HCT116 (cell line): ENCODE data around the gene TMEM175. TPM values are rescaled to one million over a fixed set of nuclear protein-coding genes. Genes with fewer than 3 reads are reported as not detected.
A peak's percentile ranks its signal among the peaks of the same experiment; 100 is the strongest.

Source experiments
- ATAC-seq: fragments of 200-7000 bp; cut with Tn5 transposase; 2 replicates; pipeline ENCODE4 v1.9.1; 2020; ENCODE audit warnings: mild to moderate bottlenecking, moderate library complexity
- BruUV-seq: library from RNA; stranded (reverse); fragments of 400-500 nt; replicated peaks from 2 replicates; lab custom pipeline; 2021; lab: Mats Ljungman, UMichigan
- CTCF ChIA-PET: fragments of 300-600 bp; sonication (Branson Sonifier 250); formaldehyde crosslinking; loops from one replicate; lab custom pipeline; 2021; ENCODE audit warnings: antibody characterized with exemption; lab: Charles Lee
- POLR2A ChIA-PET: fragments of 300-600, 350-600 bp; sonication (Branson Sonifier 250); formaldehyde crosslinking; loops from one replicate; lab custom pipeline; 2021; ENCODE audit warnings: antibody characterized with exemption; lab: Charles Lee
- RAD21 ChIA-PET, 2 experiments: fragments of 300-600 bp; sonication (Branson Sonifier 250); formaldehyde crosslinking; loops; one replicate each; lab custom pipeline; 2023; ENCODE audit warnings: low total read pairs in 2 of 2; ENCODE audit not compliant: uncharacterized antibody in 2 of 2, unreplicated experiment in 2 of 2, low non-redundant PET in 1 of 2; lab: Charles Lee
- DNase-seq: peaks from one replicate; pipeline ENCODE4 v3.0.0-alpha.2; 2010; ENCODE audit warnings: low read depth, low spot score
- H2AFZ ChIP-seq: fragments of 200-600 bp; shearing (Covaris generic), sonication (generic); 2 replicates; pipeline ENCODE4 v1.6.1; 2017; ENCODE audit warnings: low read depth, mixed run types, mixed read lengths, antibody characterized with exemption, low read length; ENCODE audit not compliant: poor library complexity, severe bottlenecking
- H3K27ac ChIP-seq: 2 replicates; pipeline ENCODE4 v1.5.1; 2012; ENCODE audit warnings: low read depth, low read length
- H3K27me3 ChIP-seq: fragments of 200-600 bp; sonication (generic); 2 replicates; pipeline ENCODE4 v1.6.1; 2016; ENCODE audit warnings: mixed run types, low read length, mixed read lengths; ENCODE audit not compliant: insufficient read depth
- H3K36me3 ChIP-seq, 2 experiments: fragments of 200-500 bp in 1 of 2; fragments of 200-600 bp in 1 of 2; sonication (Bioruptor generic) in 1 of 2; sonication (generic) in 1 of 2; 2 replicates each; pipeline versions ENCODE4 v1.5.1 to v1.6.1; 2014 to 2016; ENCODE audit warnings: low read length in 2 of 2, inconsistent platforms in 1 of 2, mixed read lengths in 1 of 2, mixed run types in 1 of 2; ENCODE audit not compliant: insufficient read depth in 2 of 2, control insufficient read depth in 1 of 2
- H3K4me1 ChIP-seq, 2 experiments: fragments of 200-600 bp in 1 of 2; sonication (generic) in 1 of 2; 2 replicates each; pipeline versions ENCODE4 v1.5.1 to v1.6.1; 2012 to 2017; ENCODE audit warnings: low read length in 2 of 2, inconsistent platforms in 1 of 2, mild to moderate bottlenecking in 1 of 2, mixed read lengths in 1 of 2, mixed run types in 1 of 2, moderate library complexity in 1 of 2; ENCODE audit not compliant: insufficient read depth in 2 of 2, control insufficient read depth in 1 of 2
- H3K4me2 ChIP-seq: fragments of 200-600 bp; sonication (generic); 2 replicates; pipeline ENCODE4 v1.6.1; 2017; ENCODE audit warnings: mixed run types, low read length, mixed read lengths
- H3K4me3 ChIP-seq, 2 experiments: fragments of 200-600 bp in 1 of 2; sonication (generic) in 1 of 2; replicated peaks in 1 of 2; 2 replicates each; pipeline ENCODE4 v1.5.1; 2011 to 2016; ENCODE audit warnings: low read length in 2 of 2, control low read depth in 1 of 2, low read depth in 1 of 2, mild to moderate bottlenecking in 1 of 2, mixed read lengths in 1 of 2, mixed run types in 1 of 2
- H3K79me2 ChIP-seq: fragments of 200-600 bp; sonication (generic); 2 replicates; pipeline ENCODE4 v1.6.1; 2017; ENCODE audit warnings: mild to moderate bottlenecking, mixed run types, low read length, moderate library complexity, mixed read lengths; ENCODE audit not compliant: insufficient read depth
- H3K9ac ChIP-seq: fragments of 200-600 bp; sonication (generic); 2 replicates; pipeline ENCODE4 v1.6.1; 2016; ENCODE audit warnings: low read length, mixed read lengths
- H3K9me2 ChIP-seq: fragments of 200-600 bp; sonication (generic), shearing (Covaris generic); 2 replicates; pipeline ENCODE4 v1.6.1; 2017; ENCODE audit warnings: mixed run types, mild to moderate bottlenecking, moderate library complexity; ENCODE audit not compliant: insufficient read depth
- H3K9me3 ChIP-seq, 2 experiments: fragments of 200-500 bp in 1 of 2; fragments of 200-600 bp in 1 of 2; sonication (Bioruptor generic) in 1 of 2; sonication (generic) in 1 of 2; 2 replicates each; pipeline ENCODE4 v1.6.1; 2014 to 2017; ENCODE audit warnings: low read length in 2 of 2, mixed read lengths in 2 of 2, inconsistent platforms in 1 of 2, low read depth in 1 of 2, mild to moderate bottlenecking in 1 of 2, mixed run types in 1 of 2, moderate library complexity in 1 of 2; ENCODE audit not compliant: control insufficient read depth in 1 of 2, insufficient read depth in 1 of 2
- H4K20me1 ChIP-seq: fragments of 200-600 bp; sonication (generic), shearing (Covaris generic); 2 replicates; pipeline ENCODE4 v1.6.1; 2017; ENCODE audit warnings: mixed run types, mild to moderate bottlenecking, moderate library complexity; ENCODE audit not compliant: insufficient read depth
- ATF3 ChIP-seq: IDR thresholded peaks from 2 replicates; pipeline ENCODE4 v1.6.1; 2012
- CBX3 ChIP-seq: IDR thresholded peaks from 2 replicates; pipeline ENCODE4 v1.6.1; 2012; ENCODE audit warnings: low read depth
- CEBPB ChIP-seq: IDR thresholded peaks from 2 replicates; pipeline ENCODE4 v1.6.1; 2012; ENCODE audit warnings: low read depth
- EGR1 ChIP-seq: IDR thresholded peaks from 2 replicates; pipeline ENCODE4 v1.6.1; 2012; ENCODE audit warnings: low read depth
- EZH2phosphoT487 ChIP-seq: fragments of 200-600 bp; IDR thresholded peaks from 2 replicates; pipeline ENCODE4 v1.6.1; 2018; ENCODE audit warnings: antibody characterized with exemption, borderline replicate concordance
- JUND ChIP-seq: IDR thresholded peaks from 2 replicates; pipeline ENCODE4 v1.6.1; 2012
- MAX ChIP-seq: IDR thresholded peaks from 2 replicates; pipeline ENCODE4 v1.6.1; 2012
- POLR2A ChIP-seq: IDR thresholded peaks from 2 replicates; pipeline ENCODE4 v1.7.0; 2011; ENCODE audit warnings: borderline replicate concordance; ENCODE audit not compliant: insufficient read depth, insufficient read length; ENCODE audit errors: extremely low read depth
- POLR2AphosphoS5 ChIP-seq: IDR thresholded peaks from 2 replicates; pipeline ENCODE4 v1.6.1; 2011; ENCODE audit warnings: mild to moderate bottlenecking, low read depth, low read length, moderate library complexity
- RAD21 ChIP-seq: IDR thresholded peaks from 2 replicates; pipeline ENCODE4 v1.6.1; 2012; ENCODE audit warnings: low read depth, mild to moderate bottlenecking
- REST ChIP-seq: IDR thresholded peaks from 2 replicates; pipeline ENCODE4 v1.6.1; 2012; ENCODE audit warnings: low read depth
- SIN3A ChIP-seq: IDR thresholded peaks from 2 replicates; pipeline ENCODE4 v1.6.1; 2012; ENCODE audit warnings: low read depth
- SP1 ChIP-seq: IDR thresholded peaks from 2 replicates; pipeline ENCODE4 v1.6.1; 2012; ENCODE audit warnings: low read depth
- SRF ChIP-seq: IDR thresholded peaks from 2 replicates; pipeline ENCODE4 v1.6.1; 2012; ENCODE audit warnings: low read depth
- ZBTB33 ChIP-seq: IDR thresholded peaks from 2 replicates; pipeline ENCODE4 v1.6.1; 2011; ENCODE audit warnings: mild to moderate bottlenecking, low read length, moderate library complexity; ENCODE audit not compliant: insufficient replicate concordance; ENCODE audit errors: extremely low read depth
- ZFX ChIP-seq: fragments of 450-650 bp; IDR thresholded peaks from 2 replicates; pipeline ENCODE4 v1.6.1; 2017
- ZNF274 ChIP-seq: fragments of 200-500 bp; sonication (Bioruptor generic); IDR thresholded peaks from 2 replicates; pipeline ENCODE4 v1.6.1; 2014; ENCODE audit warnings: mild to moderate bottlenecking, low read depth, low read length, inconsistent platforms
- intact Hi-C: fragments of 100-400 bp; cut with micrococcal nuclease; formaldehyde crosslinking; loops from 2 replicates; pipeline ENCODE4 v1.10.0; 2022
- total RNA-seq: library from RNA; stranded (reverse); gene quantifications from one replicate; pipeline ENCODE4 v1.2.1, GENCODE V29; 2021; ENCODE audit not compliant: unreplicated experiment

Gene TMEM175
- total RNA-seq, 1 experiment from 2014 or later = 17.5 TPM

GRCh38 chr4:905485-906338, 26.5 kb upstream of the TMEM175 start:
- ATAC-seq (no peak), DNase-seq (no peak)
- no TSS peak for BruUV-seq
- no peak overlapping the region for H3K9ac ChIP-seq
- H3K4me3 ChIP-seq = no peak overlapping the region
- ChIA-PET RAD21 (no interaction called here), POLR2A (no interaction called here), CTCF (no interaction called here)
- TF ChIP-seq ZBTB33 = no peak
- no peak for TF ChIP-seq REST
- TF ChIP-seq CBX3 = no peak
- TF ChIP-seq RAD21 = no peak
- no peak for TF ChIP-seq EGR1
- no peak for TF ChIP-seq SRF
- no peak for TF ChIP-seq SP1
- TF ChIP-seq POLR2AphosphoS5 = no peak
- TF ChIP-seq ZNF274 = no peak
- no peak for TF ChIP-seq EZH2phosphoT487
- no peak for TF ChIP-seq ZFX
- no peak for TF ChIP-seq MAX
- TF ChIP-seq SIN3A = no peak
- TF ChIP-seq POLR2A = no peak
- TF ChIP-seq JUND = no peak
- no peak for TF ChIP-seq CEBPB
- no peak for TF ChIP-seq ATF3
- H3K27ac ChIP-seq = peak overlapping the region; percentile 29; the same call in 1 of the 2 replicates
- peaks cover 0 to 4% of the 10 kb centered on the region in 2 experiments; a peak in 1 of 4 replicates for H3K9me3 ChIP-seq
- H3K36me3 ChIP-seq = peaks cover 0 to 8% of the 10 kb centered on the region in 2 experiments; a peak in 2 of 4 replicates
- no peaks in the 10 kb centered on the region for H4K20me1 ChIP-seq
- peaks cover 49% of the 10 kb centered on the region for H3K79me2 ChIP-seq
- H2AFZ ChIP-seq = no peak overlapping the region
- intact Hi-C loops = no loop called here
- H3K27me3 ChIP-seq = no peaks in the 10 kb centered on the region
- H3K9me2 ChIP-seq = no peaks in the 10 kb centered on the region
- H3K4me2 ChIP-seq = no peak overlapping the region
- H3K4me1 ChIP-seq = no peaks in the 10 kb centered on the region
